NCI-H1417 treated with DMSO at 0.1 percent for 48 hours (cell line): ENCODE measurements around the gene CIB2.

Source experiments
- DNase-seq: peaks from one replicate; lab custom pipeline; 2025; lab: John Stamatoyannopoulos, UW

Gene CIB2

DNA sequence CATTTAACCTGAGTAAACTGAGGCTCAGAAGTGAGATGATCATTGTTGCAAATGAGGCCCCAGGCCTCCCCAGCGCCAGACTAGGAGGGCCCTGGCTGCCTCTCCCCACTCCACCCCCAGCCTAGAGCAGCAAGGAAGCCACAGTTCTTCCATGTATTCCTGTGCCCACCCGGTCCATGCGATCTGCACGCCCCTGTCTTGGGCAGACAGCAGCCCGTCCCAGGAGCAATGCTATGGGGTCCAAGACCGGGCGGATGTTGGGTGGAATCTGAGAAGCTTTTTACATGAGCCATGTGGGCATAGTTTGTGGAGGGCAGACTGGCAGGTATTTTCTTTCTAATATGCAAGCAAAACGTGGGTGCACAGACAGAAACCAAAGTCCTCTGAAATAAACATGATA, 23.8 kb downstream of the CIB2 start:
- no peak for DNase-seq

DNA sequence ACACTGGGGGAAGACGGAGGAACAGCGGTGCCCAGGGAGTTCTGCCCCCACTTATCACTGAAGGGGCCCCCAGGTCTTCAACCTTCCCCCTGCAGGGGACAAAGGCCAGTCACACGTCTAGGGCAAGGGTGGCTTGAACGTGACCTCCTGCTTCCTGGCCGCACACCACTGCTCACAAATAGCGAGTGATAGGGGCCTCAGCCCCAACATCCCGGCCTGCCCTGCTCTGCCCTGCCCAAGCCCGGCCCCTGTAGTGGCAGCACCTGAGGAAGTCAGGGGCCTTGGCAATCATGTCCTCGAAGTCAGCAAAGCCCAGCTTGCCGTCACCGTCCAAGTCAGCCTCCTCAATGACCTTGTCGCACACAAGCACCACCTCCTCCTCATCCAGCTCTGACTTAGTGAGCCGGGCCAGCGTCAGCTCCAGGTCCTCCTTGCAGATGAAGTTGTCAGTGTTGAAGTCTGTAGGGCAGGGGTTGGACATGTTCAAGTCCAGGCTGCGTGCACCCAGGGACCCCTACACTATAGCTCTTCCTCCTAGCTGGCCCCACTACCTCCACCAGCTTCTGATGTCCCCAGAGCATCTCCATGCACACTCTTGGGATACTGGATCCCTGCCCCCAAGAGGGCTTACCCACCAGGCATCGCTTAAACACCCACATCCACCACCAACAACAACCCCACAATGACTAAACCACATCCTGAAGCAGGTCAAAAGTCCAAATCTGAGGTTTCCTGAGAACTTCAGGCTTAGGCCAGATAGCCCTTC, 25.6 kb downstream of the CIB2 start:
- no peak for DNase-seq

GRCh38 chr15:78104566-78105475, 26.4 kb downstream of the CIB2 start:
- no peak for DNase-seq

DNA sequence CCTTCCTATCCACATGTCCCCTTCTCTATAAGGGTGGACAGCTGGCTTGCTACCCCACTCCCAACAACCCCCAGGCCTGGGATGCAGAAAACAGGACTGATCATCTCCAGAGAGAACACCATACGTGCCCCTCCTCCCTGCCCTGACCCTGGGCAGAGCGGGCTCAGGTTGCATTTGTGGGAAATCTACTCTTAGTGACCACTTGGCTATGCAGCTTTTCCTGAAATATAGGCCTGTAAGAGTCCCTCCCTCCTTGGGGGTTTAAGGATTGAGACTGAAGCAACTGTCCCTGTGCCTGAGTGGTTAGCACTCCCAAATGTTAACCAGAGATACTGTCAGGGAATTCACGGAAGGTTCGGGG, 27.1 kb downstream of the CIB2 start:
- DNase-seq, result no peak

DNA sequence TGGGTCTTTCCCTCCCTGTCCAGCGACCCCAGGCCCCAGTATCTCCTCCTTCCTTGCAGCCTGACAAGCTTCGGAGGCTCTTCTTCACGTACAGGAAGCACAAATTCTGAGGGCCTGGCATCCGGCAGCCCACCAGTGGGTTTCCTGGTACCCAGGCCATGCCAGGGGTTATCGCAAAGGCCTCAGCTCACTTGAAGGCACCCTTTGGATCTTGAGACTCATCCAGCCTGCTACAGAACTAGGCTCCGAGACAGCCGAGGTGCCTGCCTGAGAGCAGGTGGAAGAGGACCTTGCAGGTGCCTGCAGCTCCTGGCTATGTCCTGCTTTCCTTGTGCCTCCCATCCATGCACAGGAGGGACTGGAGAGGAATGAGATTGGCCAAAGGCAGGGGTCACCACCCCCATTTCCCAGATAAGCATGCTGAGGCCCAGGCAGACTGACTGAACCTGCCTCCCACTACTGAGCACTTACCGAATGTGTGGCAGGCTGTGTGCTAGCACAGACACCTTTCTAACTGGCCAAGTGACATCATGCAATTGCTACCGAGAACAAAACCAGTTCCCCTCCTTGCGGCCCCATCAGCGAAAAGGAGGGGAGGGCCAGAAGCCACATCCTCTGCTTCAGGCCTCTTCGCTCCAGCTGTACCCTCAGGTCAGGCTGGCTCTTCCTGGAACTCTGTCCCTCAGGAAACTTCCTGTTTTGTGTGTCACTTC, 27.7 kb downstream of the CIB2 start:
- DNase-seq, result no peak

GRCh38 chr15:78102741-78103140, 28.5 kb downstream of the CIB2 start:
- no peak for DNase-seq

DNA sequence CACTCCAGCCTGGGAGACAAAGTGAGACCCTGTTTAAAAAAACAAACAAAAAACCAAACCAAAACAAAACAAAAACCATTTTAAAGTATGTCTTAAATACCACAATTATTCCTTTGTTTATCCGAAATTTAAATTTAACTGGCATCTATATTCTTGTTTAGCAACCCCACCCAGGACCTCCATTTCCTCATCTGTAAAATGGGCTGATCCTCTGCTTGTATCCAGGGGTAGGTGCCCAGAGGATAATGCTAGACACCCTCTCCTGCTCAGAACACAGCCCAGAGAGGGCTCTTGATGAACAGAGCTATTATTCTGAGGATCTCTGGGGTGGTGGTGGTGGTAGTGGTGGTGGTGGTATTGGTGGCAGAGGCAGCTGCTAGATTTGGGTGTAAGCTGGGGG, 29.0 kb downstream of the CIB2 start:
- DNase-seq, result no peak

DNA sequence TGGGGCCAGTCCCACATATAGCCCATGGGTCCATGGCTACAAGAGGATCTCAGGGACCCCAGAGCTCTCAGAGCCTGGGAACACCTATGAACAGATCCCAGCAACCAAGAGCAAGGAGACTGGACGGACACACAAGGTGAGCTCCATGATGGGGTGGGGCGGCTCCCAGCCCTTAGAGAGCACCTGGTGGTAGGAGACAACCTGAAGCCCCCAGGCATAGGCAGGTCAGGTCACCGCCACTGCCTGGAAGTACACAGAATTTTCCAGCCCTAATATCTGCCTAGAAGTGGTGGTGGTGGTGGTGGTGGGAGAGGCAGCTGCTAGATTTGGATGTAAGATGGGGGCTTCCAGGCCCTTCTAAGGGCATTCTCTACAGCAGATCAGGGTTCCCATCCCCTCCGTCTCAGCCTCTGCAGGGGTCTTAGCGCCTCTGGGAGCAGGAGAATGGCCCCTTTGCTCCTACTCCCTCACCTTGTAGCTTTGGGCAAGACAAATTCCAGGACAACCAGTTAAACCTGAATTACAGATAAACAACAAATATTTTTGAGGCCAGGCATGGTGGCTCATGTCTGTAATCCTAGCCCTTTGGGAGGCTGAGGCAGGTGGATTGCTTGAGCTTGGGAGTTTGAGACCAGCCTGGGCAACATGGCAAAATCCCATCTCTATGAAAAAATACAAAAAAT, 29.7 kb downstream of the CIB2 start:
- no peak for DNase-seq

GRCh38 chr15:78100886-78101285, 30.4 kb downstream of the CIB2 start:
- DNase-seq, result no peak

- no peak for DNase-seq
Measured at GRCh38 chr15:78098131-78098755, 33.0 kb downstream of the CIB2 start.

DNA sequence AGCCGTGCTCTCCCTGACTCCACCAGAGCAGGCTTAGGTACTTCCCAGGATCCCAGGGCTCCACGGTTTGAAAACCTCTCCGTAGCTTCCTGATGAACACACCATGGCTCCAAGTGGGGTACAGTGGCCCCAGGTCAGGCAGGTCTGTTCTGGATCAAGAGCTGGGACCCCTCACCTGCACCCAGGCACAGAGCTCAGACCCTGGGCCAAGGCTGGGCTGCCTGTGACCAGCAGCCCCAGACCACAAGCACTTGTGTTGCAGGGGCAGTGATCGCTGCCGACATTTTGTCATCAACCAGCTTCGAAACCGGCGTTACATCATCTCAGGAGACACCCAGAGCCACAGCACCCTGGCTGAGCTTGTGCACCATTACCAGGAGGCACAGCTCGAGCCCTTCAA, 33.6 kb downstream of the CIB2 start:
- DNase-seq, result no peak

DNA sequence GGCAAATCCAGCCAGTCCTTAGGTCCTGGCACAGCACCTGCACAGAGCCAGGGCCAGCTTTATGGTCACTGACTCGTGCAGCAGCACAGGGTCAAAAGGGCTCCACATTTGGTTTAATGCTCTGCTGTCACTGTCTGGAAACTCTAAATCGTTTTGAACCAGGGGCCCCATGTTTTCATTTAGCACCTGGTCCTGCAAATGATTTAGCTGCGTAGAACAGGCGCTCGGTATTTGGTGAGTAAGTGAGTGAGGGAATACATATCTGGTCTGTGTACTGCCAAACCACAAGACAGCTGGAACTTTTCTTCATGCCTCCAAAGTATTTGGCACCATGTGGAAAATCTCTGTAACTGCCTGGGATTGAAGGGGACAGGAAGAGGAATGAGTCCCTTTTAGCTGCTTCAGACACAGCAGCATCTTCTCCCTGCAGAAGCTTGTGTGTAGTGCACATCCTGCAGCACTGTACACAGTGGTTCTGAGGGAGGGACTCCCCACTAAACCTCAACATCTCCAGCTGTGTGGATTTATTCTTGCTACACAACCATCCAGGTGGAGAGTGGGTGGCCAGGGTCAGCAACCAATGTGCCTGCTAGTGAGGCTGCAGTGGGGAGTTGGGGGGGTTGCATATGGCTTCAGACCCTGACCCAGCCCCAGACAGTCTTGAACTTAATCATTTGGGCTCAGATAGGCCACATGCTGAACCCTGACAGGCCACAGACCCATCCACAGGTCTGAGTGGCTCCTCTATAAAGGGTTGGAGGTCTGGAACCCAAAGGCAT, 37.8 kb downstream of the CIB2 start:
- DNase-seq, result no peak

DNA sequence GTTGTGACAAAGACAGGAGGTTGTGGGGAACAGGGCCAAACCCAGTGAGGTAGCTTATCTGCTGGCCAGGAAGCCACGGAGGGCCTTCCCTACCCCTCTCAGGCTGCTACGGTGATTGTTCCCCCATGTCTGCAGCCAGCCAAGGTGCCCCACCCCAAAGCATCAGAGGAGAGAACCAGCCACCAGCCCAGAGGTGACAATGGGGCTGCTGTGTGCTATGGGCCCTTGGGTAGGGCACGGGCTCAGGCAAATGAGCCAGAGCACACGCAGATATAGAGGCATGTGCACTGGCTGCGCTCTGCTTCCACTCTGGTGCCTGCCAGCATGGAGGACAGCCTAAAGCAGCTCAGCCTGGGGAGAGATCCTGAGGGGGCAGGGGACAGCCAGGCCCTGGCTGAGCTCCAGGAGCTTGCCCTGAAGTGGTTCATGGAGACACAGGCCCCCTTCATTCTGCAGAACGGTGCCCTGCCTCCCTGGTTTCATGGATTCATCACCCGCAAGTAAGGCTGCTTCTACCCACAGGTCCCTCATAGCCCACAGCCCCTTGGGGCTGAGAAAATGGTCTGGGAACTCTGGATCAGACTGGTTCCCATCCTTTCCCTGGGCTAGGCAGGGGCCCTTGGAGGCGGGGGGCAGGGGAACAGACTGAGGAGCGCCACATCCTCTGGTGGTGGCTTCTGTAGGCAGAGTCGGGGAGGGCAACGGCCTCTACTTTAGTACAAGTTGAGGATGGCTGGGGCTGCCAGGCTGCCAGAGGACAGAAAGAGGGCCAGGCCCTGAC, 38.8 kb downstream of the CIB2 start, which contains the start of gene SH2D7:
Gene SH2D7, plus strand, starts transcription at position 301 of the 781 bp plus-strand sequence. Its CDS starts 24 bp downstream, at position 325.
- no peak for DNase-seq

DNA sequence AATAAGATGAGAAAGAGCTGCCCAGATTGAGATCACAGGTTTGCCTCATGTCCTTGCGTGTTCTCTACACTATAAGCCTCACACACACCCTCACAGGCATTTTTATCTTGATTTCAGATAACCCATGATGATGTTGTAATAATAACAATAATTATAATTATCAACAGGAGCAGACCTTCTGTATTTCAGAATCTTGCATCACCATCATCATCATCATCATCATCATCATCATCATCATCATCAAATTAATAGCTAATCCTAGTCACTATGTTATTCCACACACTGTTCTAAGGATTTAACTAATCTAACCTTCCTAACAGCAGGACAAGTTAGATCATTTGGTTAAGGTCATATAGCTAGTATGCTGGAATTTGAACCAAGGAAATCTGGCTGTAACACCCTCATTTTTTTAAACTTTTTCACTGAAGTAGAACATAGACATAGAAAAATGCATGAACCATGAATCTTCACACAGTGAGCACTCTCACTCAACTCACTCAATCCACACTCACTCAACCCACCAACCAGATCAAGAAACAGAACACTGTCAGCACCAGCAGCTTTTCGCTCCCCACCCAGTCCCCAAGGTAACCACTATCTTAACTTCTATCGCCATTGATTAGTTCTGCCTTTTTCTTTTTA, 40.7 kb downstream of the CIB2 start:
- DNase-seq, result no peak

- no peak for DNase-seq
Measured at GRCh38 chr15:78088773-78089080, 42.5 kb downstream of the CIB2 start.

DNA sequence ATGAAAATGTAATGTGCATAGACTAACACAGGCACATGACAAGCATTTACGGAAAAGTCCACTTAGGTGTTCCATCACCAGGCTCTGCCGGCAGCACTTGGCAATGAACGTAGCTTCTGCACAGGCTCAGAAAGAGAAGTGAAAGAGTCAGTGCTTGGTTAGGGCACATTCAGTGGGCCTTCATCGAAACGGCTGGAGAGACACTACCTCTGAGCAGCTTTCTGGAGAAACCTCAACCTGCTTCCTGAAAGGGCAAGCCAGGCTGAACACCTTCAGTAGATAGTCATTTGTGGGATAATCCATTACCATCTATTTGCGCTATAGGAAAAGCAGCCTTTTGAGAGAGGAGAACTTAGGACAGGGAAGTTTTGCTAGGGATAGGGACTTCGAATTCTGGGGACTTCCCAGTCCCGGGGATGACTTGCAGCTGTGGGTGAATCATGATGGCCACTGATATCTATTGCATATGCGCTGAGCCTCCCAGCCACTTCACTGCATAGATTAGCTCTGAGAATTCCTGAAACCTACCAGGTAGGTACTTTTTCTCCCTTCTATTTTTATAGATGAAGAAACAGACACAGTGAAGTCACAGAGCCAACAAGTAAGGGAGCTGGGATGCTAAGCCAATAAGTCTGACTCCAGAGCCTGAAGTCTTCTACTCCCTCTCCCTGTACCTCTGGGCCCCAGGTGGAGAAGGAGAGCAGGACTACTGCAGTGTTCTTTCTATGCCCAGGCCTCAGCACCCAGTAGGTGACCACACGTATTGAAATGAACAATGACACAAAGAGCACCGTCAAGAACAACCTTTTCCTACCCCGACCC, 43.1 kb downstream of the CIB2 start:
- DNase-seq, result no peak

DNA sequence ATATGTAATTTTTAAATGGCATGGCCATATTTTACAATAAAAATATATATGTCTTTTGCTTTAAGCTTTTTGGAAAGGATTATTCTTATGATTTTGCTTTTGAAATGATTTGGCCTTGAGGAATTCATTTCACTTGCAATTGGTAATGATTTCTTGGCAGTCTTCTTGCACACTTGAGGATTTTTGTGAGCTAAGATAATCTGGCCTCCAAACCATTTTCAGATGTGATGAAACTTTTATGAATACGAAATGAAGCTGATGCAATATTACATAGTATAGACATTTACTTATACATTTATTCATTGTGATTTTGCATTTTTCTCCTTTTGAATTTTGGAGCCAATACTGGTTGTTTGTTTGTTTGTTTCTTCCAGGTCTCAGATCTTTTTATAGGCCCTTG, 45.3 kb downstream of the CIB2 start:
- DNase-seq, result no peak

- DNase-seq, result no peak
Measured at GRCh38 chr15:78084449-78084750, 46.8 kb downstream of the CIB2 start.
